Trophoblast cell (in vitro differentiated cells and primary cell): ENCODE measurements around the gene PTPN13.

Experiments used
- DNase-seq, 2 donors: peaks; one replicate each; pipeline ENCODE4 v3.0.0-alpha.2; 2016
- H2AFZ ChIP-seq: 2 replicates; pipeline ENCODE4 v1.6.1; 2013; ENCODE audit warnings: low read length, moderate library complexity, mild to moderate bottlenecking; ENCODE audit not compliant: insufficient read depth, poor library complexity
- H2AK5ac ChIP-seq: 2 replicates; pipeline ENCODE4 v1.6.1; 2013; ENCODE audit warnings: mild to moderate bottlenecking, low read length
- H2BK120ac ChIP-seq: 2 replicates; pipeline ENCODE4 v1.6.1; 2013; ENCODE audit warnings: low read length, mild to moderate bottlenecking, moderate library complexity; ENCODE audit not compliant: insufficient read depth, poor library complexity
- H2BK12ac ChIP-seq: 2 replicates; pipeline ENCODE4 v1.6.1; 2013; ENCODE audit warnings: mild to moderate bottlenecking, low read length, moderate library complexity
- H2BK5ac ChIP-seq: 2 replicates; pipeline ENCODE4 v1.6.1; 2013; ENCODE audit warnings: low read length, low read depth, moderate library complexity, mild to moderate bottlenecking; ENCODE audit not compliant: poor library complexity
- H3K14ac ChIP-seq: 2 replicates; pipeline ENCODE4 v1.6.1; 2013; ENCODE audit warnings: mild to moderate bottlenecking, low read length
- H3K18ac ChIP-seq: 2 replicates; pipeline ENCODE4 v1.6.1; 2013; ENCODE audit warnings: mild to moderate bottlenecking, low read length
- H3K23ac ChIP-seq: 2 replicates; pipeline ENCODE4 v1.6.1; 2013; ENCODE audit warnings: low read length
- H3K27ac ChIP-seq: 2 replicates; pipeline ENCODE4 v1.5.1; 2013; ENCODE audit warnings: low read depth, mild to moderate bottlenecking, inconsistent platforms, low read length, moderate library complexity
- H3K27me3 ChIP-seq: 2 replicates; pipeline ENCODE4 v1.6.1; 2013; ENCODE audit warnings: inconsistent platforms, mild to moderate bottlenecking, low read length, moderate library complexity; ENCODE audit not compliant: insufficient read depth
- H3K36me3 ChIP-seq, 2 experiments: 1 replicate in 1 of 2; 2 replicates in 1 of 2; pipeline ENCODE4 v1.6.1; 2013; ENCODE audit warnings: low read length in 2 of 2, mild to moderate bottlenecking in 2 of 2, moderate library complexity in 1 of 2; ENCODE audit not compliant: insufficient read depth in 2 of 2, control insufficient read depth in 1 of 2
- H3K4ac ChIP-seq: 2 replicates; pipeline ENCODE4 v1.6.1; 2013; ENCODE audit warnings: low read depth, mild to moderate bottlenecking, low read length, moderate library complexity
- H3K4me1 ChIP-seq, 2 experiments: 1 replicate in 1 of 2; 2 replicates in 1 of 2; pipeline ENCODE4 v1.6.1; 2013; ENCODE audit warnings: low read length in 2 of 2, mild to moderate bottlenecking in 2 of 2, moderate library complexity in 1 of 2; ENCODE audit not compliant: insufficient read depth in 2 of 2, control insufficient read depth in 1 of 2
- H3K4me2 ChIP-seq: 2 replicates; pipeline ENCODE4 v1.6.1; 2013; ENCODE audit warnings: inconsistent platforms, mild to moderate bottlenecking, low read length, moderate library complexity
- H3K4me3 ChIP-seq: 2 replicates; pipeline ENCODE4 v1.5.1; 2013; ENCODE audit warnings: mild to moderate bottlenecking, low read depth, low read length, inconsistent platforms
- H3K79me1 ChIP-seq: one replicate; pipeline ENCODE4 v1.6.1; 2013; ENCODE audit warnings: low read length
- H3K79me2 ChIP-seq: 2 replicates; pipeline ENCODE4 v1.6.1; 2013; ENCODE audit warnings: low read length, mild to moderate bottlenecking; ENCODE audit not compliant: control insufficient read depth, insufficient read depth, poor library complexity
- H3K9ac ChIP-seq: 2 replicates; pipeline ENCODE4 v1.6.1; 2013; ENCODE audit warnings: mild to moderate bottlenecking, low read length
- H3K9me3 ChIP-seq: 2 replicates; pipeline ENCODE4 v1.6.1; 2013; ENCODE audit warnings: low read depth, mild to moderate bottlenecking, control low read depth, inconsistent platforms, low read length; ENCODE audit not compliant: insufficient read depth
- H4K12ac ChIP-seq: 2 replicates; pipeline ENCODE4 v1.6.1; 2013; ENCODE audit warnings: low read depth, mild to moderate bottlenecking, low read length, moderate library complexity
- H4K8ac ChIP-seq: 2 replicates; pipeline ENCODE4 v1.6.1; 2013; ENCODE audit warnings: low read depth, mild to moderate bottlenecking, low read length, moderate library complexity
- H4K91ac ChIP-seq: one replicate; pipeline ENCODE4 v1.6.1; 2013; ENCODE audit warnings: low read depth, mild to moderate bottlenecking, low read length, moderate library complexity
- WGBS: extraction: QIAGEN DNeasy Blood & Tissue Kit; methylation state at CpG from one replicate; pipeline ENCODE4 v1.1.7; 2013; ENCODE audit warnings: missing lambda C conversion rate; ENCODE audit not compliant: insufficient read length, insufficient coverage; ENCODE audit errors: extremely low coverage; 5-methylcytosine and 5-hydroxymethylcytosine counted together

PTPN13 gene

DNA sequence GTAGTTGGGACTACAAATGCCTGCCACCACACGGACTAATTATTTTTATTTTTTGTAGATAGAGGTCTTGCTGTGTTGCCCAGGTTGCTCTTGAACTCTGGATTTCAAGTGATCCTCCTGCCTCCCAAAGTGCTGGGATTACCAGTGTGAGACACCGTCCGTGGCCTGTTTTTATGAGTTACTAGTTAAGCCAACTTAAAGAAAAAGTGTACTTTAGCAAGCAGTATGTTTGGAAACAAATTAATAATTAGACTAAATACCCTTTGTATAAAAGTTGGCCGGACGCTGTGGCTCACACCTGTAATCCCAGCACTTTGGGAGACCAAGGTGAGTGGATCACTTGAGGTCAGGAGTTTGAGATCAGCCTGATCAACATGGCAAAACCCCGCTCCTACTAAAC, 14.2 kb upstream of the PTPN13 start:
- no peak overlapping the region for H2AFZ ChIP-seq
- no peak overlapping the region for H2AK5ac ChIP-seq
- no peak overlapping the region for H2BK5ac ChIP-seq
- no peaks in the 10 kb centered on the region for H3K9me3 ChIP-seq
- H4K8ac ChIP-seq, result no peak overlapping the region
- H3K27ac ChIP-seq, result no peak overlapping the region
- no CpG with 5 or more reads among the region's 6 CpGs for WGBS
- H3K27me3 ChIP-seq, result no peaks in the 10 kb centered on the region
- no peak for DNase-seq
- no peak overlapping the region for H3K4me2 ChIP-seq
- no peak overlapping the region for H3K23ac ChIP-seq
- no peaks in the 10 kb centered on the region for H3K36me3 ChIP-seq
- no peak overlapping the region for H3K18ac ChIP-seq
- no peak overlapping the region for H3K14ac ChIP-seq
- peak overlapping the region; percentile 9 for H4K12ac ChIP-seq
- no peaks in the 10 kb centered on the region for H3K4me1 ChIP-seq
- no peak overlapping the region for H3K9ac ChIP-seq
- no peak overlapping the region for H4K91ac ChIP-seq
- no peak overlapping the region for H2BK120ac ChIP-seq
- no peaks in the 10 kb centered on the region for H3K79me1 ChIP-seq
- H3K4me3 ChIP-seq, result no peak overlapping the region
- H3K4ac ChIP-seq, result no peak overlapping the region
- H3K79me2 ChIP-seq, result no peaks in the 10 kb centered on the region
- no peak overlapping the region for H2BK12ac ChIP-seq

DNA sequence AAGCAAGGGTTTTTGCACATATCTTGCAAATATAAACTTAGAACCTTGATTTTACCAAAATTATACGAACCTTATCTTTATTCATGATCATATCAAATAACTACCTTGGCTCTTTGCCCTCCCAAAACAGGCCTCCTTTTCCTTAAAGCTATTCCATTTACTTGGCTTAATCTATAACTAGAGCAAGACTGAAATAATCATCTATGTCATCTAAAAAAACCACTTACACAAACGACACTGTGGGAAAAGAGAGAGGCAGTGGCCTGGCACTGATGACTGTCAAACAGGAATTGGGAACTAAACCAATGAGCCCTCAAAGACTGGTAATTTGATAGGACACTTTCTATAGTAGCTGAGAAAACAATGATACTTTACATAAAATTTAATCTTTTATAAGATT, 11.7 kb upstream of the PTPN13 start:
- no peak overlapping the region for H2BK120ac ChIP-seq
- H3K9me3 ChIP-seq, result no peaks in the 10 kb centered on the region
- no peak overlapping the region for H2BK12ac ChIP-seq
- no peak overlapping the region for H3K23ac ChIP-seq
- no peaks in the 10 kb centered on the region for H3K79me2 ChIP-seq
- no peak overlapping the region for H2AFZ ChIP-seq
- H3K4me2 ChIP-seq, result no peak overlapping the region
- H2BK5ac ChIP-seq, result no peak overlapping the region
- H3K14ac ChIP-seq, result no peak overlapping the region
- no peak overlapping the region for H4K8ac ChIP-seq
- no peak overlapping the region for H4K91ac ChIP-seq
- no peak overlapping the region for H3K27ac ChIP-seq
- H3K18ac ChIP-seq, result no peak overlapping the region
- no peak overlapping the region for H4K12ac ChIP-seq
- no peaks in the 10 kb centered on the region for H3K27me3 ChIP-seq
- H3K4ac ChIP-seq, result no peak overlapping the region
- no peak overlapping the region for H3K9ac ChIP-seq
- H3K79me1 ChIP-seq, result no peaks in the 10 kb centered on the region
- DNase-seq, result no peak
- no CpG with 5 or more reads among the region's 2 CpGs for WGBS
- H2AK5ac ChIP-seq, result no peak overlapping the region
- H3K4me3 ChIP-seq, result no peak overlapping the region
- no peaks in the 10 kb centered on the region for H3K4me1 ChIP-seq
- no peaks in the 10 kb centered on the region for H3K36me3 ChIP-seq

DNA sequence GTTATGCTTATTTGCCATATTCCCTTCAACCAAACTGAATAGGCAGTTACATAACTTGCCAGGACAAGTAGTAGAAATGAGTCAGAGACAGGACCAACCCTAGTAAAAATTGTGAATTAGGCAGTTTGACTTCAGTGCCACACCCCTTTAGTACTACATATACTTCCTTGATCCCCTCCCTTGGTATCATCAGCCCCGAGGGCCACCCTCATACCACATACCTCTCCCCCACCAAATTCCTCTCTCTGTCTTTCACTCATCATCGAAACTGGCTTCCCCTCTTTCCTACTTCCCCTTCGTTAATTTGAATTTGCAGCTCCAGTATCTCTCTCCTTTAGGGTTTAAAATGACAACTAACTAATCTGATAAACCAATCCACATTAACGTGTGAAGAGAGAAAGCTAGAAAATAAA, 7.9 kb upstream of the PTPN13 start:
- Histone ChIP-seq H3K4me1 (no peaks in the 10 kb centered on the region), H3K4ac (no peak overlapping the region), H3K4me3 (no peak overlapping the region), H3K36me3 (no peaks in the 10 kb centered on the region), H4K91ac (no peak overlapping the region), H3K9ac (no peak overlapping the region), H3K27ac (no peak overlapping the region), H3K14ac (no peak overlapping the region), H3K27me3 (no peaks in the 10 kb centered on the region), H3K79me1 (no peaks in the 10 kb centered on the region), H3K79me2 (no peaks in the 10 kb centered on the region), H3K4me2 (no peak overlapping the region), H2AFZ (no peak overlapping the region), H4K12ac (no peak overlapping the region), H2BK12ac (no peak overlapping the region), H2BK5ac (no peak overlapping the region), H3K23ac (no peak overlapping the region), H3K18ac (no peak overlapping the region), H3K9me3 (no peaks in the 10 kb centered on the region), H4K8ac (no peak overlapping the region), H2AK5ac (no peak overlapping the region), H2BK120ac (no peak overlapping the region)
- peak in 1 of 2 donors; percentile 21 for DNase-seq
- WGBS, result 100% methylated on average over 1 of the region's 4 CpGs

- Histone ChIP-seq H2AFZ (no peak overlapping the region), H4K91ac (no peak overlapping the region), H3K27me3 (no peaks in the 10 kb centered on the region), H3K36me3 (no peaks in the 10 kb centered on the region), H2BK5ac (no peak overlapping the region), H3K9ac (no peak overlapping the region), H4K8ac (no peak overlapping the region), H3K27ac (no peak overlapping the region), H3K4me2 (no peak overlapping the region), H3K4ac (no peak overlapping the region), H3K9me3 (no peaks in the 10 kb centered on the region), H3K79me2 (no peaks in the 10 kb centered on the region), H2AK5ac (no peak overlapping the region), H3K4me1 (no peaks in the 10 kb centered on the region), H2BK120ac (no peak overlapping the region), H3K23ac (no peak overlapping the region), H3K14ac (no peak overlapping the region), H3K79me1 (no peaks in the 10 kb centered on the region), H4K12ac (no peak overlapping the region), H3K18ac (no peak overlapping the region), H2BK12ac (no peak overlapping the region), H3K4me3 (no peak overlapping the region)
- WGBS, result no CpG with 5 or more reads among the region's 7 CpGs
- DNase-seq, result no peak
Measured at GRCh38 chr4:86586626-86587380, 7.3 kb upstream of the PTPN13 start.
